HEK293 (cell line): ENCODE measurements around the gene SUMF1.

Experiments used
- CTCF ChIA-PET: fragments of 350-600 bp; formaldehyde crosslinking; extraction: SDS; loops from one replicate; lab custom pipeline; 2021; ENCODE audit warnings: antibody characterized with exemption; lab: Yijun Ruan, JAX
- POLR2A ChIA-PET: fragments of 300-600 bp; formaldehyde crosslinking; extraction: SDS; loops from one replicate; lab custom pipeline; 2020; ENCODE audit warnings: antibody characterized with exemption, inconsistent platforms; lab: Yijun Ruan, JAX
- H3K27ac ChIP-seq: fragments of 200-500 bp; sonication (Bioruptor generic); 2 replicates; pipeline ENCODE4 v1.5.1; 2014; ENCODE audit warnings: low read depth, low read length, control low read depth, inconsistent platforms; ENCODE audit errors: extremely low read depth
- H3K36me3 ChIP-seq, 2 experiments: fragments of 200-500 bp in 1 of 2; sonication (Bioruptor generic) in 1 of 2; 1 replicate in 1 of 2; 2 replicates in 1 of 2; pipeline ENCODE4 v1.5.1; 2014 to 2017; ENCODE audit warnings: inconsistent platforms in 2 of 2, low read length in 2 of 2; ENCODE audit not compliant: control insufficient read depth in 2 of 2, insufficient read depth in 1 of 2
- H3K4me1 ChIP-seq: fragments of 200-500 bp; sonication (Bioruptor generic); 2 replicates; pipeline ENCODE4 v1.5.1; 2014; ENCODE audit warnings: mild to moderate bottlenecking, low read length, inconsistent platforms; ENCODE audit not compliant: control insufficient read depth, insufficient read depth
- H3K4me3 ChIP-seq: 2 replicates; pipeline ENCODE4 v1.5.1; 2011; ENCODE audit warnings: low read depth, mild to moderate bottlenecking, control low read depth, low read length, moderate library complexity
- H3K9me3 ChIP-seq: fragments of 200-500 bp; sonication (Bioruptor generic); 2 replicates; pipeline ENCODE4 v1.5.1; 2014; ENCODE audit warnings: low read depth, low read length, inconsistent platforms; ENCODE audit not compliant: control insufficient read depth, insufficient read depth
- BCL11A ChIP-seq: fragments of 450-650 bp; formaldehyde crosslinking; IDR thresholded peaks from 2 replicates; pipeline ENCODE4 v1.5.1; 2016; ENCODE audit warnings: low read depth, missing biosample characterization, missing genetic modification characterization
- BCL11B ChIP-seq: fragments of 450-650 bp; formaldehyde crosslinking; IDR thresholded peaks from 2 replicates; pipeline ENCODE4 v1.5.1; 2016; ENCODE audit warnings: low read depth, missing biosample characterization, missing genetic modification characterization
- GFI1B ChIP-seq: fragments of 450-650 bp; formaldehyde crosslinking; IDR thresholded peaks from 2 replicates; pipeline ENCODE4 v1.5.1; 2016; ENCODE audit warnings: missing biosample characterization, missing genetic modification characterization
- GLI2 ChIP-seq: fragments of 450-650 bp; formaldehyde crosslinking; IDR thresholded peaks from 2 replicates; pipeline ENCODE4; 2017; ENCODE audit warnings: missing biosample characterization, missing genetic modification characterization, low read depth, borderline replicate concordance
- GLI4 ChIP-seq: fragments of 450-650 bp; formaldehyde crosslinking; IDR thresholded peaks from 2 replicates; pipeline ENCODE4 v1.5.1; 2016; ENCODE audit warnings: missing biosample characterization, missing genetic modification characterization
- GLIS1 ChIP-seq: fragments of 450-650 bp; formaldehyde crosslinking; IDR thresholded peaks from 2 replicates; pipeline ENCODE4 v1.5.1; 2016; ENCODE audit warnings: missing biosample characterization, missing genetic modification characterization
- HOXA7 ChIP-seq: sonication (generic); formaldehyde crosslinking; IDR thresholded peaks from 2 replicates; pipeline ENCODE4 v1.8.1; 2022; ENCODE audit warnings: missing genetic modification reagents, borderline replicate concordance
- IKZF3 ChIP-seq: fragments of 450-650 bp; IDR thresholded peaks from 2 replicates; pipeline ENCODE4 v1.5.0; 2018; ENCODE audit warnings: missing biosample characterization, mild to moderate bottlenecking, missing genetic modification characterization, moderate library complexity
- KLF17 ChIP-seq: fragments of 450-650 bp; formaldehyde crosslinking; IDR thresholded peaks from 2 replicates; pipeline ENCODE4 v1.5.1; 2016; ENCODE audit warnings: missing biosample characterization, missing genetic modification characterization
- RBAK ChIP-seq: fragments of 450-650 bp; formaldehyde crosslinking; IDR thresholded peaks from 2 replicates; pipeline ENCODE4 v1.5.1; 2016; ENCODE audit warnings: missing biosample characterization, missing genetic modification characterization
- YY1 ChIP-seq: fragments of 450-650 bp; formaldehyde crosslinking; IDR thresholded peaks from 2 replicates; pipeline ENCODE4 v1.5.1; 2018; ENCODE audit warnings: missing biosample characterization, missing genetic modification characterization
- YY2 ChIP-seq: fragments of 450-650 bp; formaldehyde crosslinking; IDR thresholded peaks from 2 replicates; pipeline ENCODE4 v1.5.1; 2016; ENCODE audit warnings: missing biosample characterization, missing genetic modification characterization
- ZBTB1 ChIP-seq: fragments of 450-650 bp; formaldehyde crosslinking; IDR thresholded peaks from 2 replicates; pipeline ENCODE4 v1.5.1; 2016; ENCODE audit warnings: missing biosample characterization, missing genetic modification characterization
- ZBTB20 ChIP-seq: fragments of 450-650 bp; formaldehyde crosslinking; IDR thresholded peaks from 2 replicates; pipeline ENCODE4 v1.5.1; 2016; ENCODE audit warnings: missing biosample characterization, missing genetic modification characterization
- ZBTB8A ChIP-seq: fragments of 450-650 bp; formaldehyde crosslinking; IDR thresholded peaks from 2 replicates; pipeline ENCODE4 v1.5.1; 2016; ENCODE audit warnings: missing biosample characterization, missing genetic modification characterization
- ZFP69B ChIP-seq: fragments of 450-650 bp; formaldehyde crosslinking; IDR thresholded peaks from 2 replicates; pipeline ENCODE4 v1.5.1; 2016; ENCODE audit warnings: missing biosample characterization, missing genetic modification characterization
- ZNF138 ChIP-seq: fragments of 450-650 bp; formaldehyde crosslinking; IDR thresholded peaks from 2 replicates; pipeline ENCODE4 v1.5.1; 2016; ENCODE audit warnings: missing biosample characterization, missing genetic modification characterization, borderline replicate concordance
- ZNF140 ChIP-seq: fragments of 450-650 bp; formaldehyde crosslinking; IDR thresholded peaks from 2 replicates; pipeline ENCODE4 v1.5.1; 2016; ENCODE audit warnings: missing biosample characterization, missing genetic modification characterization
- ZNF157 ChIP-seq: fragments of 450-650 bp; formaldehyde crosslinking; IDR thresholded peaks from 2 replicates; pipeline ENCODE4 v1.5.1; 2016; ENCODE audit warnings: missing biosample characterization, missing genetic modification characterization
- ZNF174 ChIP-seq: fragments of 450-650 bp; formaldehyde crosslinking; IDR thresholded peaks from 2 replicates; pipeline ENCODE4 v1.5.0; 2017; ENCODE audit warnings: missing biosample characterization, mild to moderate bottlenecking, missing genetic modification characterization
- ZNF202 ChIP-seq: fragments of 450-650 bp; formaldehyde crosslinking; IDR thresholded peaks from 2 replicates; pipeline ENCODE4 v1.5.1; 2016; ENCODE audit warnings: missing biosample characterization, missing genetic modification characterization, borderline replicate concordance
- ZNF221 ChIP-seq: fragments of 450-650 bp; formaldehyde crosslinking; IDR thresholded peaks from 2 replicates; pipeline ENCODE4 v1.5.1; 2017; ENCODE audit warnings: missing biosample characterization, missing genetic modification characterization, borderline replicate concordance
- ZNF248 ChIP-seq: fragments of 450-650 bp; formaldehyde crosslinking; IDR thresholded peaks from 2 replicates; pipeline ENCODE4 v1.5.1; 2017; ENCODE audit warnings: missing biosample characterization, missing genetic modification characterization
- ZNF335 ChIP-seq: fragments of 450-650 bp; formaldehyde crosslinking; conservative IDR thresholded peaks from 2 replicates; pipeline ENCODE4 v1.5.1; 2016; ENCODE audit warnings: missing biosample characterization, missing genetic modification characterization
- ZNF366 ChIP-seq: fragments of 450-650 bp; formaldehyde crosslinking; conservative IDR thresholded peaks from 2 replicates; pipeline ENCODE4 v1.5.1; 2016; ENCODE audit warnings: missing biosample characterization, missing genetic modification characterization
- ZNF391 ChIP-seq: fragments of 450-650 bp; formaldehyde crosslinking; IDR thresholded peaks from 2 replicates; pipeline ENCODE4 v1.5.1; 2016; ENCODE audit warnings: low read depth, missing biosample characterization, missing genetic modification characterization, borderline replicate concordance
- ZNF580 ChIP-seq: fragments of 450-650 bp; formaldehyde crosslinking; IDR thresholded peaks from 2 replicates; pipeline ENCODE4 v1.5.1; 2016; ENCODE audit warnings: missing biosample characterization, missing genetic modification characterization
- ZNF596 ChIP-seq: fragments of 450-650 bp; IDR thresholded peaks from 2 replicates; pipeline ENCODE4 v1.5.0; 2018; ENCODE audit warnings: missing biosample characterization, mild to moderate bottlenecking, missing genetic modification characterization, moderate library complexity
- ZNF621 ChIP-seq: fragments of 450-650 bp; formaldehyde crosslinking; IDR thresholded peaks from 2 replicates; pipeline ENCODE4 v1.5.1; 2017; ENCODE audit warnings: missing biosample characterization, missing genetic modification characterization
- ZNF623 ChIP-seq: fragments of 450-650 bp; formaldehyde crosslinking; IDR thresholded peaks from 2 replicates; pipeline ENCODE4 v1.5.1; 2016; ENCODE audit warnings: missing biosample characterization, missing genetic modification characterization
- ZNF629 ChIP-seq: fragments of 450-650 bp; formaldehyde crosslinking; IDR thresholded peaks from 2 replicates; pipeline ENCODE4 v1.5.1; 2017; ENCODE audit warnings: missing biosample characterization, missing genetic modification characterization
- ZNF654 ChIP-seq: fragments of 450-650 bp; formaldehyde crosslinking; IDR thresholded peaks from 2 replicates; pipeline ENCODE4 v1.5.1; 2016; ENCODE audit warnings: low read depth, missing biosample characterization, missing genetic modification characterization
- ZSCAN18 ChIP-seq: fragments of 450-650 bp; formaldehyde crosslinking; IDR thresholded peaks from 2 replicates; pipeline ENCODE4 v1.5.1; 2016; ENCODE audit warnings: missing biosample characterization, missing genetic modification characterization
- ZSCAN23 ChIP-seq: fragments of 450-650 bp; formaldehyde crosslinking; IDR thresholded peaks from 2 replicates; pipeline ENCODE4 v1.5.1; 2016; ENCODE audit warnings: missing biosample characterization, missing genetic modification characterization
- ZXDB ChIP-seq: fragments of 450-650 bp; formaldehyde crosslinking; IDR thresholded peaks from 2 replicates; pipeline ENCODE4 v1.5.1; 2016; ENCODE audit warnings: missing biosample characterization, missing genetic modification characterization

Gene SUMF1

GRCh38 chr3:4461468-4462090 is 5.5 kb downstream of the SUMF1 start:
- no peak for TF ChIP-seq GFI1B (tag by site-specific recombination)
- no peak for TF ChIP-seq ZNF248 (tag by site-specific recombination)
- no peak for TF ChIP-seq ZNF335 (tag by site-specific recombination)
- TF ChIP-seq GLI4 (tag by site-specific recombination), result no peak
- TF ChIP-seq GLIS1 (tag by site-specific recombination), result no peak
- no peak for TF ChIP-seq BCL11B (tag by site-specific recombination)
- no peak for TF ChIP-seq ZNF366 (tag by site-specific recombination)
- no peak for TF ChIP-seq ZBTB20 (tag by site-specific recombination)
- TF ChIP-seq ZNF629, result no peak
- H3K36me3 ChIP-seq, result no peaks in the 10 kb centered on the region
- no peak overlapping the region for H3K27ac ChIP-seq
- no peak overlapping the region for H3K4me3 ChIP-seq
- ChIA-PET POLR2A (no interaction called here), CTCF (no interaction called here)
- no peaks in the 10 kb centered on the region for H3K4me1 ChIP-seq
- no peaks in the 10 kb centered on the region for H3K9me3 ChIP-seq

GRCh38 chr3:4460334-4460733 is 6.7 kb downstream of the SUMF1 start:
- no peaks in the 10 kb centered on the region for H3K36me3 ChIP-seq
- no peak for TF ChIP-seq ZXDB (tag by site-specific recombination)
- no peak for TF ChIP-seq ZNF654
- TF ChIP-seq YY2, result no peak
- no peak for TF ChIP-seq RBAK (tag by site-specific recombination)
- TF ChIP-seq KLF17, result no peak
- no peak for TF ChIP-seq GLI2 (tag by site-specific recombination)
- no peak for TF ChIP-seq ZNF391
- TF ChIP-seq ZBTB1 (tag by site-specific recombination), result no peak
- no peak for TF ChIP-seq HOXA7 (CRISPR knock-in tag)
- no peak for TF ChIP-seq ZNF580 (tag by site-specific recombination)
- no peaks in the 10 kb centered on the region for H3K4me1 ChIP-seq
- ChIA-PET CTCF (no interaction called here), POLR2A (no interaction called here)
- no peak overlapping the region for H3K27ac ChIP-seq
- H3K4me3 ChIP-seq, result no peak overlapping the region
- H3K9me3 ChIP-seq, result no peaks in the 10 kb centered on the region

GRCh38 chr3:4458961-4459360 is 8.1 kb downstream of the SUMF1 start:
- CTCF ChIA-PET, result interaction anchor here (0.7 kb wide), 1 partner anchor 12 kb away, joined by 4 read pairs; no protein-coding TSS in a partner anchor
- POLR2A ChIA-PET, result no interaction called here
- no peaks in the 10 kb centered on the region for H3K4me1 ChIP-seq
- no peak overlapping the region for H3K4me3 ChIP-seq
- no peak overlapping the region for H3K27ac ChIP-seq
- no peaks in the 10 kb centered on the region for H3K36me3 ChIP-seq
- H3K9me3 ChIP-seq, result no peaks in the 10 kb centered on the region
- TF ChIP-seq ZNF202 (tag by site-specific recombination), result no peak
- TF ChIP-seq ZBTB8A (tag by site-specific recombination), result no peak
- no peak for TF ChIP-seq ZNF621 (tag by site-specific recombination)
- TF ChIP-seq YY1 (tag by site-specific recombination), result no peak
- TF ChIP-seq ZNF140, result no peak
- TF ChIP-seq IKZF3, result no peak
- TF ChIP-seq ZNF138, result no peak
- TF ChIP-seq ZNF157 (tag by site-specific recombination), result no peak
- no peak for TF ChIP-seq ZNF623
- TF ChIP-seq ZNF221, result no peak
- no peak for TF ChIP-seq ZNF335 (tag by site-specific recombination)
- TF ChIP-seq ZNF596, result no peak
- TF ChIP-seq ZSCAN23 (tag by site-specific recombination), result no peak
- TF ChIP-seq ZNF174 (tag by site-specific recombination), result no peak
- no peak for TF ChIP-seq ZSCAN18 (tag by site-specific recombination)
- no peak for TF ChIP-seq BCL11A (tag by site-specific recombination)
- TF ChIP-seq ZFP69B (tag by site-specific recombination), result no peak
